ENCODE measurements around the gene LURAP1L.

DNA sequence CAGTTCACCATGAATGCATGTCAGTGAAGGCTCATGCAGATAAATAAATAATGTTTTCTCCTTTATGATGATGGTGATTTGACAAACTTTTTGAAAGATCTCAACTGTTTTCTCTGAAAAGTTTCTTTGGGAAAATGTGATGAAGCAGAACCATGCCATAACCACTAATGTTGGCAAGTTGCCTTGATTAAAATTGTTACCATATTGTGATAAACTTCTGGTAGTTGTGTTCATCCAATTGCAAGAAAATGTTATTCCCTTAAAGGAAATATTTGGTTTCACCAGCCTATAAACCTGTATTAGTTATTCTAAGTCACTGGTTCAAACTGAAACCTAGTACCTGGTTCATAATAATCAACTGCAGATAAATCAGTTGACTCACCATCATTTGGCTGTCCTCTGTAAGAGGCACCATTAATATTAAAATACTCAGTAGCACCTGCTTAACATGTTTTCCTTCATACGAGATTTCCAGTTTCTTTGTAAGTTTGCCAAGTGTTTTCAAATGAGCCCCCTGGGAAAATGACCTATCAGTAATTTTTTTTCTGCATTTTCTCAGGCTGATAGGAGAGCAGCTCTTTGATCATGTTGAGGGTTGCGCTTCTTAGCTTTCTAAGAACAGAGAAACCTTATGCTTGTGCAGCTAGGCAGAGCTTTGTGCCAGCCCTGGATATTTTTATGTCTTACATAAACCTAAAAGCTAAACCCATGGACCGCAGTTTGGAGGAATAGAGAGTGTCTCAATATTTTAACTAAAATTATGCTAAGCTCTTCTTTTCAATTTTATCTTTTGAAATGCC lies 88.0 kb downstream of the LURAP1L start:
- TF ChIP-seq, protein P1, sequence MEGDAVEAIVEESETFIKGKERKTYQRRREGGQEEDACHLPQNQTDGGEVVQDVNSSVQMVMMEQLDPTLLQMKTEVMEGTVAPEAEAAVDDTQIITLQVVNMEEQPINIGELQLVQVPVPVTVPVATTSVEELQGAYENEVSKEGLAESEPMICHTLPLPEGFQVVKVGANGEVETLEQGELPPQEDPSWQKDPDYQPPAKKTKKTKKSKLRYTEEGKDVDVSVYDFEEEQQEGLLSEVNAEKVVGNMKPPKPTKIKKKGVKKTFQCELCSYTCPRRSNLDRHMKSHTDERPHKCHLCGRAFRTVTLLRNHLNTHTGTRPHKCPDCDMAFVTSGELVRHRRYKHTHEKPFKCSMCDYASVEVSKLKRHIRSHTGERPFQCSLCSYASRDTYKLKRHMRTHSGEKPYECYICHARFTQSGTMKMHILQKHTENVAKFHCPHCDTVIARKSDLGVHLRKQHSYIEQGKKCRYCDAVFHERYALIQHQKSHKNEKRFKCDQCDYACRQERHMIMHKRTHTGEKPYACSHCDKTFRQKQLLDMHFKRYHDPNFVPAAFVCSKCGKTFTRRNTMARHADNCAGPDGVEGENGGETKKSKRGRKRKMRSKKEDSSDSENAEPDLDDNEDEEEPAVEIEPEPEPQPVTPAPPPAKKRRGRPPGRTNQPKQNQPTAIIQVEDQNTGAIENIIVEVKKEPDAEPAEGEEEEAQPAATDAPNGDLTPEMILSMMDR (IDR thresholded peaks at IDR 0.05 in 8 of 11, conservative IDR thresholded peaks at IDR 0.05 in 3 of 11): no peak
- TF ChIP-seq POLR2A (IDR thresholded peaks at IDR 0.05): no peak
